HG03432 (cell line): Measurements from ENCODE around the gene CLCA1.

Experiments used
- ATAC-seq: cut with Tn5 transposase; IDR thresholded peaks from one replicate; pipeline ENCODE4 v1.9.1; 2021; ENCODE audit warnings: mild to moderate bottlenecking, moderate library complexity; ENCODE audit not compliant: unreplicated experiment

The CLCA1 gene

DNA sequence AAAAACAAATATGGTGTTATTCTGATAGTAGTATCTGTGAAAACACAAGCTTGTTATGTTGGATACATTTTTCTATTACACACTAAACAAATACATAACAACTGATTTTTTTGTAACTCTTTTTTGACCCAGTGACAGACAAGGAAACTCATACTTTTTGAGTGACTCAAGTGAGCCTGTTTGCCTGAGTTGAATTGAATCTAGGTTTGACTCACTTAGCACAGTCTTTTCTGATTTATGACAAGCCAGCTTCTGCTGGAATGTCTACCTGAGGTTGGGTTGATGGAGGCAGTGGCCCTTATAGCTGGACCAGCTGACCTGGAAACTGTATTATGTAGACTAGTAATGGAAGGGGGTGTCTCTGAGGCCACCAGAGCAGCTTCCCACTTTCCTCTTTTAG is 73.9 kb downstream of the CLCA1 start:
- no peak for ATAC-seq

DNA sequence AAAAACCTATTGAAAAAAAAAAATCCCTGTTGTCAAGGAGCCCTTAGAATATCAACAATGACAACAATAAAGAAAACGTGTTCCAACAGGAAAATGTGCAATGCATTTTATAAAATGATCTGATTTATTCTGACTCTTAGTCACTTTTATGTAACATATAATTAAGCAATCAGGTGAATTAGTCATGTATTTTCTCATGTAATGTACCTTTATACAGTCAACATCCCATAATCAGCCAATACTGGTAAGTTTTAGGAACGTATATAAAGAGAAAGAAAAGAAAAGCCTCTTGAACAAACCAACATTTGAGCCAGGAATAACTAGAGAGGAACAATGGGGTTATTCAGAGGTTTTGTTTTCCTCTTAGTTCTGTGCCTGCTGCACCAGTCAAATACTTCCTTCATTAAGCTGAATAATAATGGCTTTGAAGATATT is 78.1 kb downstream of the CLCA1 start, which contains the start of gene CLCA4:
CLCA4 (plus strand) TSS at position 292 of the 435 bp plus-strand sequence; CDS start at position 334, 42 bp downstream.
- no peak for ATAC-seq

DNA sequence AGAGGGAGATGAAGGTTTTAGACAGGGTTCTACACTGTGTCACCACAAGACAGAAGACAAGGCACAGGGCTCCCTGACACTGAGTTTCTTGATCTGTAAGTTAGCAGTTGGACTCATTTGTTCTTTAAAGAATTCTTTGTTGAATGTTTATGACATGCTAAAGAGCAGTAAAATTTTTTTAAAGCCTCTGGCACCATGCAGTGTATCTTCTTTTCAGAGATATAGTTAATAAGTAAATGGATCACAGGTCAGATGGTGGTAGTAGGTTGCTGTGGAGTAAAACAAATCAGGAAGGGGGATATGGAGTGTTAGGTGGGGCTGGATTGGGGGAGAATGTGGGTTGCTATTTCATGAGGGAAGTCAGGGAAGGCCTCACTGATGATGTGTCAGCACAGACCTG is 80.1 kb downstream of the CLCA1 start:
- ATAC-seq = no peak
